Small intestine (tissue), 7 donors: ENCODE measurements around the gene KIAA0825. TPM values are rescaled to one million over a fixed set of nuclear protein-coding genes. Genes with fewer than 3 reads are reported as not detected.

Experiments used
- DNase-seq, 2 donors: peaks; one replicate each; pipeline versions ENCODE4 v3.0.0 to v3.0.0-alpha.2; 2013
- FAIRE-seq: peaks from 2 replicates; lab custom pipeline; 2012; peaks lifted over from hg19 to GRCh38; lab: Jason Lieb, UNC
- H3K27ac ChIP-seq, 3 donors: one replicate each; pipeline ENCODE4 v1.5.1; 2013; ENCODE audit warnings: low read length in 2 of 3, mild to moderate bottlenecking in 2 of 3, control low read depth in 1 of 3, inconsistent platforms in 1 of 3, low read depth in 1 of 3, moderate library complexity in 1 of 3
- H3K27me3 ChIP-seq, 3 donors: one replicate each; pipeline ENCODE4 v1.6.1; 2013; ENCODE audit warnings: low read length in 3 of 3, inconsistent platforms in 1 of 3; ENCODE audit not compliant: control insufficient read depth in 3 of 3, insufficient read depth in 3 of 3
- H3K36me3 ChIP-seq, 3 donors: one replicate each; pipeline ENCODE4 v1.6.1; 2013; ENCODE audit warnings: low read length in 3 of 3, inconsistent platforms in 1 of 3, low read depth in 1 of 3, mild to moderate bottlenecking in 1 of 3, moderate library complexity in 1 of 3; ENCODE audit not compliant: control insufficient read depth in 3 of 3, insufficient read depth in 2 of 3
- H3K4me1 ChIP-seq, 3 donors: one replicate each; pipeline ENCODE4 v1.6.1; 2013; ENCODE audit warnings: low read length in 2 of 3, inconsistent platforms in 1 of 3, low read depth in 1 of 3, mild to moderate bottlenecking in 1 of 3, moderate library complexity in 1 of 3; ENCODE audit not compliant: control insufficient read depth in 3 of 3, insufficient read depth in 2 of 3
- H3K4me3 ChIP-seq, 3 donors: one replicate each; pipeline ENCODE4 v1.5.1; 2013; ENCODE audit warnings: low read length in 3 of 3, control low read depth in 1 of 3, inconsistent platforms in 1 of 3, low read depth in 1 of 3, mild to moderate bottlenecking in 1 of 3, moderate library complexity in 1 of 3
- H3K9me3 ChIP-seq, 2 donors: one replicate each; pipeline ENCODE4 v1.6.1; 2013; ENCODE audit warnings: low read depth in 1 of 2, low read length in 1 of 2; ENCODE audit not compliant: control insufficient read depth in 2 of 2, insufficient read depth in 1 of 2
- WGBS, 3 donors: extraction: QIAGEN DNeasy Blood & Tissue Kit; methylation state at CpG; one replicate each; pipeline ENCODE4 v1.1.7; 2013; 5-methylcytosine and 5-hydroxymethylcytosine counted together
- polyA plus RNA-seq, 4 donors: library from polyadenylated mRNA; stranded (reverse) in 3 of 4; unstranded in 1 of 4; fragments of 200-250 nt in 3 of 4; fragments of 120-200 nt in 1 of 4; gene quantifications; one replicate each; pipeline versions ENCODE4 v1.2.1 to v1.2.3, GENCODE V29; 2013
- donor health status: healthy with polysubstance abuse.
- donor health status: control.
- donor health status: control.
- donor health status: Bipolar disorder and iron deficiency.
- donor health status: healthy.

KIAA0825 gene
- polyA plus RNA-seq, 4 donors, result 0.51 to 2.6 (median 0.61) TPM

DNA sequence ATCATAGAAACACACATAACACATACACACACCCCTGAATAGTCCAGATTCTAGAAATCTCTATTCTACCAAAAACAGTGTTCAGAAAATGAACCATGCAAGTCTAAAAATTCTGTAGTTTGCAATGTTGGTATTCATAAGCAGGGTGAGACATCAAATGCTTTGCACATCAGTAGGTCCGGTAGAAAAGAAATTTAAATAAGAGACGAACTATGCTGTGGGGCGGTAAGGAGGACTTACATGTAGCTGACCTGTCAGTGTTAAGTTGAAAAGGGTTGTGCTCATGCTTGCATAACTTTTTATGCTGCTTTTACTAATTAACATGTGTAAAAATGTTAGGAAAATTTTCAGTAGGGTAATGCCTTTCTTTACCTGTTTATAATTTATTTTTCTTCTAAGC lies 409.1 kb downstream of the KIAA0825 start:
- Histone ChIP-seq H3K4me1 (peaks cover 0 to 26% (median 0%) of the 10 kb centered on the region in 3 donors), H3K36me3 (no peaks in the 10 kb centered on the region), H3K4me3 (no peak overlapping the region), H3K9me3 (no peaks in the 10 kb centered on the region), H3K27me3 (no peaks in the 10 kb centered on the region), H3K27ac (no peak overlapping the region)
- WGBS, 3 donors, result 93 to 94% (median 94%) methylated on average over 3 of the region's 3 CpGs
- DNase-seq, result no peak
- FAIRE-seq, result no peak

DNA sequence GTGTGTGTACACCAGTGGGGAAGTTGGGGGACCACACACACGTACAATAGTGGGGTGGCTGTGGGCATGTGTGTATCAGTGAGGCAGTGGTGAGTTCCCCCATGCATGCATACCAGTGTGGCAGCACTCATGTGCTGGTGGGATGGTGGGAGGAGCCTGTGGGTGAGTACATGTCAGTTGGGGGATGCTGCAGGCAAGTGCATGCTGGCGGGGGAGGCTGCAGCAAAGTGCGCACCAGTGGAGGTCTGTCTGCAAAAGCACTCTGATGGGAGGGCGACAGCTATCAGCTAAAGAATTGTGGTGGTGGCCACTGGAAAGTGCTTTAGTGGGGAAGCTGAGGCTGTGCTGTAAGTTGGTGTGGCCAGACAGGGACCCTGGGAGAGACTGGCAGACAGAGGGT lies 418.8 kb downstream of the KIAA0825 start:
- WGBS, 3 donors, result 91 to 95% (median 91%) methylated on average over 4 of the region's 4 CpGs

DNA sequence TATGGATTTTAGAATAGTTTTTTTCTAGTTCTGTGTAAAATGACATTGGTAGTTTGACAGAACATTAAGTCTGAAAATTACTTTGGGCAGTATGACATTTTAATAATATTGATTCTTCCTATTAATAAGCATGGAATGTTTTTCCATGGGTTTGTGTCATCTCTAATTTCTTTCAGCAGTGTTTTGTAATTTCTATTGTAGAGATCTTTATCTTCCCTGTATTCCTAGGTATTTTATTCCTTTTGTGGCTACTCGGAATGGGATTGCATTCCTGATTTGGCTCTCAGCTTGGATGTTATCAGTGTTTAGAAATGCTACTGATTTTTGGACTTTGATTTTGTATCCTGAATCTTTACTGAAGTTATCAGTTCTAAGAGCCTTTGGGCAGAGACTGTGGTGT lies 420.4 kb downstream of the KIAA0825 start:
- peaks cover 0 to 3% (median 0%) of the 10 kb centered on the region in 3 donors for H3K36me3 ChIP-seq
- H3K9me3 ChIP-seq, result no peaks in the 10 kb centered on the region
- no peak overlapping the region for H3K27ac ChIP-seq
- WGBS, 3 donors, result 34 to 63% (median 44%) methylated on average over 1 of the region's 1 CpG
- DNase-seq, result no peak
- H3K4me1 ChIP-seq, result no peaks in the 10 kb centered on the region
- H3K4me3 ChIP-seq, result no peak overlapping the region
- FAIRE-seq, result no peak
- H3K27me3 ChIP-seq, result no peaks in the 10 kb centered on the region

More for the DNA sequence above, 418.8 kb downstream of the KIAA0825 start:
- H3K27ac ChIP-seq, result no peak overlapping the region
- H3K36me3 ChIP-seq, result peaks cover 0 to 3% (median 0%) of the 10 kb centered on the region in 3 donors
- H3K27me3 ChIP-seq, result no peaks in the 10 kb centered on the region
- DNase-seq (no peak), FAIRE-seq (no peak)
- H3K4me3 ChIP-seq, result no peak overlapping the region
- no peaks in the 10 kb centered on the region for H3K9me3 ChIP-seq
- H3K4me1 ChIP-seq, result no peaks in the 10 kb centered on the region

DNA sequence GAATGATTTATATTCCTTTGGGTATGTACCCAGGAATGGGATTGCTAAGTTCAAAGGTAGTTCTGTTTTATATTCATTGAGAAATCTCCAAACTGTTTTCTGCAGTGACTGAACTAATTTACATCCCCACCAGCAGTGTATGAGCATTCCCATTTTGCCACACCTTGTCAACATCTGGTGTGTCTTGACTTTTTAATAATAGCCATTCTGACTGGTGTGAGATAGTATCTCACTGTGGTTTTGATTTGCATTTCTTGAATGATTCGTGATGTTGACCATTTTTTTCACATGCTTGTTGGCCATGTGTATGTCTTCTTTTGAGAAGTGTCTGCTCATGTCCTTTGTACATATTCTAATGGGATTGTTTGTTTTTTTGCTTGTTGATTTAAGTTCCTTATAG lies 421.5 kb downstream of the KIAA0825 start:
- Histone ChIP-seq H3K4me1 (no peaks in the 10 kb centered on the region), H3K27me3 (no peaks in the 10 kb centered on the region), H3K9me3 (no peaks in the 10 kb centered on the region), H3K36me3 (peaks cover 0 to 3% (median 0%) of the 10 kb centered on the region in 3 donors), H3K27ac (no peak overlapping the region), H3K4me3 (no peak overlapping the region)
- WGBS, 3 donors, result 65 to 88% (median 79%) methylated on average over 1 of the region's 1 CpG
- FAIRE-seq (no peak), DNase-seq (no peak)

DNA sequence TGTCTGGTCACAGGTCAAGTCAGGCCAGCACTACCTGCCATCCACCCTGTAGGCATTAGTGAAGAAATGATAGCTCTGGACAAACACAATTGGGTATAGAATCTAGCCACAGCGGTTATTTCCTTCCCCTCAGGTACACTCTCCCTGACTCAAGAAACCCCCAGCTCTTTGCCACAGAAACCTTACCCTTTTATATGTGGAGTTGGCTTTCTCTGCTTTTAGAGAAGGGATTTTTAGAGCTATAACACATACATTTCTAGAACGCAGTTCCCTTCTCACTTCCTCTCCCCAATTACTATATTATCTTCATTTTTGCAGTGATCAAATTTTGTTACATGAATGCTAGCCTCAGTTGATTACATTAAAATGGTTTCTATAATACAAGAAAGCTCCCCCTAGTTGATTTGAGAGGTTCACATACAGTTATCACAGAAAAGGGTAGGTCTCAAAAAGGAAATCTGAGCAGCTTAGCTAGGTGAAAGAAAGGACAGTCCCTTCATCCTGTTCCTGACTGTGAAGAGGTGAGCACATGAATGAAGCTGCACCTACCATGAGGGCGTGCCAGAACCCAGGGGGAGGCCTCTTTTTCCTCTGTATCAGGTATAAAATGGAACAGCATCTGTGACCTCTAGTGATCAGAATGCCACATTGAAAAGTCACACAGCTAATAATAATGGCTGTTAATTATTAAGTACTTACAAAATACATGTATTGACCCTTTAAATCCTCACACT lies 425.6 kb downstream of the KIAA0825 start:
- no peak overlapping the region for H3K27ac ChIP-seq
- H3K36me3 ChIP-seq, result no peaks in the 10 kb centered on the region
- no peaks in the 10 kb centered on the region for H3K4me1 ChIP-seq
- no peak overlapping the region for H3K4me3 ChIP-seq
- FAIRE-seq, result no peak
- 80 to 86% (median 85%) methylated on average over 3 of the region's 3 CpGs for WGBS, 3 donors
- DNase-seq, result no peak
- no peaks in the 10 kb centered on the region for H3K27me3 ChIP-seq
- H3K9me3 ChIP-seq, result no peaks in the 10 kb centered on the region

GRCh38 chr5:94191604-94192003 lies 426.8 kb downstream of the KIAA0825 start:
- FAIRE-seq (no peak), DNase-seq (no peak)
- Histone ChIP-seq H3K9me3 (no peaks in the 10 kb centered on the region), H3K27ac (no peak overlapping the region), H3K27me3 (no peaks in the 10 kb centered on the region), H3K36me3 (no peaks in the 10 kb centered on the region), H3K4me1 (no peaks in the 10 kb centered on the region), H3K4me3 (no peak overlapping the region)
- WGBS, 3 donors, result 84 to 85% (median 84%) methylated on average over 2 of the region's 2 CpGs

DNA sequence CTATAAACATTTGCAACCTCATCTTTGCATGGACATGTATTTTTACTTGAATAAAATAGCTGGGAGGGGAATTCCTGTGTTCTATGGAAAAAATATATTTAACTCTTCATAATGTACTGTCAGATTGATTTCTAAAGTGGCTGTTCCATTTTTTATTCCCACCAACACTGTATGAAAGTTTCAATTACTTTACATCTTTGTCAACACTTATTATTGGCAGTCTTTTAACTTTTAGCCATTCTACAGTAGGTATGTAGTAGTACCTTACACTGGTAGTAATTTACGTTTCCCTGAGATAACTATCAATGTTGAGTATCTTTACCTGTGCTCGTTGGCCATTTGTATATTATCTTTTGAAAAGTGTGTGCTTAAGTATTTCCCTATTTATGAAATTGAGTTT lies 429.7 kb downstream of the KIAA0825 start:
- Histone ChIP-seq H3K4me1 (no peaks in the 10 kb centered on the region), H3K27ac (no peak overlapping the region), H3K27me3 (no peaks in the 10 kb centered on the region), H3K9me3 (no peaks in the 10 kb centered on the region), H3K36me3 (no peaks in the 10 kb centered on the region), H3K4me3 (no peak overlapping the region)
- FAIRE-seq (no peak), DNase-seq (no peak)
- WGBS, 3 donors, result 76 to 84% (median 79%) methylated on average over 2 of the region's 2 CpGs

- no peak for FAIRE-seq
- H3K27ac ChIP-seq, result no peak overlapping the region
- no peak for DNase-seq
- H3K27me3 ChIP-seq, result no peaks in the 10 kb centered on the region
- no peaks in the 10 kb centered on the region for H3K9me3 ChIP-seq
- H3K4me1 ChIP-seq, result no peaks in the 10 kb centered on the region
- H3K36me3 ChIP-seq, result no peaks in the 10 kb centered on the region
- no peak overlapping the region for H3K4me3 ChIP-seq
- WGBS, 3 donors, result 77 to 89% (median 86%) methylated on average over 1 of the region's 1 CpG
These were observed 433.5 kb downstream of the KIAA0825 start for GRCh38 chr5:94184870-94185269.

DNA sequence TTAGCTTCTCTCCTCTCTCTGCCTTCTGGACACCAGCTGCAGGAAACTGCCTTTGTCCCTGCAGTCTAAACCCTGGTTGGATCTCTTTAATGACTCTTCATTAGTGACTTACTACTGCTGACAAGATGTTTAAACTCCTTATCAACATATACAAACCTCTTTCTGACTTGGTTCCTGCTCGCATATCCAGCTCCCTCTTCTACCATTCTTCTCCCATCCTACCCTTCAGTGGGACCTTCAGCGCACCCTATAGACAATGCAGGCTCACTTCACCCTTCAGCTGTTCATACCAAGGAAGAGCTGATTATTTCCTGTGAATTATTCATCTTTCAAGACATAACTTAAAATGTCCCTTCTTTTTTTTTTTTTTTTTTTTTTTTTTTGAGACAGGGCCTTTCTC lies 436.5 kb downstream of the KIAA0825 start:
- DNase-seq (peak; percentile 1 to 28), FAIRE-seq (no peak)
- no peaks in the 10 kb centered on the region for H3K9me3 ChIP-seq

More for the DNA sequence above, 436.5 kb downstream of the KIAA0825 start:
- no peaks in the 10 kb centered on the region for H3K27me3 ChIP-seq
- no peaks in the 10 kb centered on the region for H3K36me3 ChIP-seq
- WGBS, 3 donors, result 50 to 62% (median 54%) methylated on average over 2 of the region's 2 CpGs
- no peak overlapping the region for H3K4me3 ChIP-seq
- no peaks in the 10 kb centered on the region for H3K4me1 ChIP-seq
- H3K27ac ChIP-seq, result no peak overlapping the region
